ENCODE measurements around the gene HIVEP2.

Gene HIVEP2

GRCh38 chr6:142848976-142849375 is 96.0 kb downstream of the HIVEP2 start:
- Mint-ChIP-seq H3K27me3 (ENCODE audit: low read depth) (no peaks in the 10 kb centered on the region), H3K9me3 (no peaks in the 10 kb centered on the region), H3K4me3 (no peak overlapping the region), H3K27ac (peak overlapping the region; percentile 70), H3K36me3 (ENCODE audit: low read depth) (peaks cover 11% of the 10 kb centered on the region), H3K4me1 (ENCODE audit: low read depth) (peaks cover 84% of the 10 kb centered on the region)

GRCh38 chr6:142848156-142848555 is 96.8 kb downstream of the HIVEP2 start:
- H3K36me3 Mint-ChIP-seq (ENCODE audit: low read depth), result peaks cover 6% of the 10 kb centered on the region
- peaks cover 83% of the 10 kb centered on the region for H3K4me1 Mint-ChIP-seq (ENCODE audit: low read depth)
- H3K4me3 Mint-ChIP-seq, result no peak overlapping the region
- H3K27me3 Mint-ChIP-seq (ENCODE audit: low read depth), result no peaks in the 10 kb centered on the region
- no peaks in the 10 kb centered on the region for H3K9me3 Mint-ChIP-seq
- H3K27ac Mint-ChIP-seq, result no peak overlapping the region

GRCh38 chr6:142846883-142847287 is 98.1 kb downstream of the HIVEP2 start:
- peak overlapping the region; percentile 92 for H3K27ac Mint-ChIP-seq
- H3K4me3 Mint-ChIP-seq, result no peak overlapping the region
- peaks cover 4% of the 10 kb centered on the region for H3K36me3 Mint-ChIP-seq (ENCODE audit: low read depth)
- H3K27me3 Mint-ChIP-seq (ENCODE audit: low read depth), result no peaks in the 10 kb centered on the region
- H3K4me1 Mint-ChIP-seq (ENCODE audit: low read depth), result peaks cover 79% of the 10 kb centered on the region
- H3K9me3 Mint-ChIP-seq, result no peaks in the 10 kb centered on the region

- H3K36me3 Mint-ChIP-seq (ENCODE audit: low read depth), result peaks cover 4% of the 10 kb centered on the region
- peak overlapping the region; percentile 92 for H3K27ac Mint-ChIP-seq
- H3K27me3 Mint-ChIP-seq (ENCODE audit: low read depth), result no peaks in the 10 kb centered on the region
Measured at GRCh38 chr6:142846459-142846831, 98.5 kb downstream of the HIVEP2 start.

GRCh38 chr6:142845624-142846458 is 99.1 kb downstream of the HIVEP2 start:
- Mint-ChIP-seq H3K27ac (peak overlapping the region; percentile 92), H3K27me3 (ENCODE audit: low read depth) (no peaks in the 10 kb centered on the region), H3K4me1 (ENCODE audit: low read depth) (peaks cover 77% of the 10 kb centered on the region), H3K36me3 (ENCODE audit: low read depth) (peaks cover 4% of the 10 kb centered on the region), H3K9me3 (no peaks in the 10 kb centered on the region), H3K4me3 (peak overlapping the region; percentile 88)

More at GRCh38 chr6:142846459-142846831, 98.5 kb downstream of the HIVEP2 start:
- peak overlapping the region; percentile 48 for H3K4me3 Mint-ChIP-seq
- H3K9me3 Mint-ChIP-seq, result no peaks in the 10 kb centered on the region
- peaks cover 79% of the 10 kb centered on the region for H3K4me1 Mint-ChIP-seq (ENCODE audit: low read depth)

- Mint-ChIP-seq H3K4me1 (ENCODE audit: low read depth) (peaks cover 70% of the 10 kb centered on the region), H3K9me3 (no peaks in the 10 kb centered on the region), H3K4me3 (peak overlapping the region; percentile 88), H3K27me3 (ENCODE audit: low read depth) (no peaks in the 10 kb centered on the region), H3K27ac (peak overlapping the region; percentile 92), H3K36me3 (ENCODE audit: low read depth) (peaks cover 4% of the 10 kb centered on the region)
Measured at GRCh38 chr6:142845143-142845571, 99.8 kb downstream of the HIVEP2 start.

GRCh38 chr6:142844065-142844755 is 100.8 kb downstream of the HIVEP2 start:
- peaks cover 5% of the 10 kb centered on the region for H3K36me3 Mint-ChIP-seq (ENCODE audit: low read depth)
- peak overlapping the region; percentile 92 for H3K27ac Mint-ChIP-seq
- no peaks in the 10 kb centered on the region for H3K9me3 Mint-ChIP-seq
- peak overlapping the region; percentile 88 for H3K4me3 Mint-ChIP-seq
- peaks cover 72% of the 10 kb centered on the region for H3K4me1 Mint-ChIP-seq (ENCODE audit: low read depth)
- H3K27me3 Mint-ChIP-seq (ENCODE audit: low read depth), result no peaks in the 10 kb centered on the region

- no peaks in the 10 kb centered on the region for H3K9me3 Mint-ChIP-seq
- no peaks in the 10 kb centered on the region for H3K27me3 Mint-ChIP-seq (ENCODE audit: low read depth)
- peak overlapping the region; percentile 94 for H3K27ac Mint-ChIP-seq
- peaks cover 71% of the 10 kb centered on the region for H3K4me1 Mint-ChIP-seq (ENCODE audit: low read depth)
- H3K4me3 Mint-ChIP-seq, result peak overlapping the region; percentile 76
- H3K36me3 Mint-ChIP-seq (ENCODE audit: low read depth), result peaks cover 1% of the 10 kb centered on the region
Measured at GRCh38 chr6:142843361-142843760, 101.6 kb downstream of the HIVEP2 start.

GRCh38 chr6:142842418-142843261 is 102.3 kb downstream of the HIVEP2 start:
- peak overlapping the region; percentile 94 for H3K27ac Mint-ChIP-seq
- H3K4me1 Mint-ChIP-seq (ENCODE audit: low read depth), result peaks cover 75% of the 10 kb centered on the region
- H3K27me3 Mint-ChIP-seq (ENCODE audit: low read depth), result no peaks in the 10 kb centered on the region
- peaks cover 1% of the 10 kb centered on the region for H3K36me3 Mint-ChIP-seq (ENCODE audit: low read depth)
- H3K4me3 Mint-ChIP-seq, result peak overlapping the region; percentile 76
- H3K9me3 Mint-ChIP-seq, result no peaks in the 10 kb centered on the region

- Mint-ChIP-seq H3K4me3 (peak overlapping the region; percentile 76), H3K9me3 (no peaks in the 10 kb centered on the region), H3K4me1 (ENCODE audit: low read depth) (peaks cover 75% of the 10 kb centered on the region), H3K27ac (peak overlapping the region; percentile 94), H3K27me3 (ENCODE audit: low read depth) (no peaks in the 10 kb centered on the region), H3K36me3 (ENCODE audit: low read depth) (peaks cover 1% of the 10 kb centered on the region)
Measured at GRCh38 chr6:142841915-142842314, 103.1 kb downstream of the HIVEP2 start.

- H3K4me3 Mint-ChIP-seq, result no peak overlapping the region
- H3K36me3 Mint-ChIP-seq (ENCODE audit: low read depth), result peaks cover 10% of the 10 kb centered on the region
- peak overlapping the region; percentile 68 for H3K27ac Mint-ChIP-seq
- H3K9me3 Mint-ChIP-seq, result no peaks in the 10 kb centered on the region
- H3K27me3 Mint-ChIP-seq (ENCODE audit: low read depth), result no peaks in the 10 kb centered on the region
- peaks cover 60% of the 10 kb centered on the region for H3K4me1 Mint-ChIP-seq (ENCODE audit: low read depth)
Measured at GRCh38 chr6:142839686-142840040, 105.3 kb downstream of the HIVEP2 start.

- Mint-ChIP-seq H3K27me3 (ENCODE audit: low read depth) (no peaks in the 10 kb centered on the region), H3K36me3 (ENCODE audit: low read depth) (peaks cover 10% of the 10 kb centered on the region), H3K27ac (peak overlapping the region; percentile 68), H3K4me1 (ENCODE audit: low read depth) (peaks cover 54% of the 10 kb centered on the region), H3K4me3 (peak overlapping the region; percentile 44), H3K9me3 (no peaks in the 10 kb centered on the region)
Measured at GRCh38 chr6:142838821-142839685, 105.9 kb downstream of the HIVEP2 start.

- Mint-ChIP-seq H3K27me3 (ENCODE audit: low read depth) (no peaks in the 10 kb centered on the region), H3K27ac (no peak overlapping the region), H3K4me1 (ENCODE audit: low read depth) (peaks cover 48% of the 10 kb centered on the region), H3K4me3 (no peak overlapping the region), H3K9me3 (no peaks in the 10 kb centered on the region), H3K36me3 (ENCODE audit: low read depth) (peaks cover 25% of the 10 kb centered on the region)
Measured at GRCh38 chr6:142835787-142836535, 109.0 kb downstream of the HIVEP2 start.
